ENCODE data around the gene RAB1B.

RAB1B gene

DNA sequence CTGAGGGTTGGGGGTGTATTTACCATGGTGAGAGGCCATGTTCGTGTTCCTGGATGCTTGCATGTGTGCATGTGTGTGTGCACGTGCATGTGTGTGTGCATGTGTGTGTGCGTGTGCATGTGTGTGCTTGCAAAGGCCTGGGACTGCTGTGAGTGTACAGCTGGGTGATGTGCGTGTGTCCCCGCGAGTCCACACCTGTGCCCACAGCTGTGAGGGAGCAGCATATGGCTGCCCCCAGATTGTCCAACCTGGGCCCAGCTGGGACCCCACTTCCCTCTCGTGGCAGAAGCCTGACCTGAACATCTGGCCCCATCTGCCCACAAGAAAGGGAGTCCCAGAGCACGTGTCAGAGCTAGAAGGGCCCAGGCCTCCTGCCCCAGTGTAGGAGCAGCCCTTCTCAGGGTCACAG lies 56.8 kb downstream of the RAB1B start:
- H3K9me3 ChIP-seq (ENCODE audit: insufficient read depth, low read length, severe bottlenecking) = no peaks in the 10 kb centered on the region

DNA sequence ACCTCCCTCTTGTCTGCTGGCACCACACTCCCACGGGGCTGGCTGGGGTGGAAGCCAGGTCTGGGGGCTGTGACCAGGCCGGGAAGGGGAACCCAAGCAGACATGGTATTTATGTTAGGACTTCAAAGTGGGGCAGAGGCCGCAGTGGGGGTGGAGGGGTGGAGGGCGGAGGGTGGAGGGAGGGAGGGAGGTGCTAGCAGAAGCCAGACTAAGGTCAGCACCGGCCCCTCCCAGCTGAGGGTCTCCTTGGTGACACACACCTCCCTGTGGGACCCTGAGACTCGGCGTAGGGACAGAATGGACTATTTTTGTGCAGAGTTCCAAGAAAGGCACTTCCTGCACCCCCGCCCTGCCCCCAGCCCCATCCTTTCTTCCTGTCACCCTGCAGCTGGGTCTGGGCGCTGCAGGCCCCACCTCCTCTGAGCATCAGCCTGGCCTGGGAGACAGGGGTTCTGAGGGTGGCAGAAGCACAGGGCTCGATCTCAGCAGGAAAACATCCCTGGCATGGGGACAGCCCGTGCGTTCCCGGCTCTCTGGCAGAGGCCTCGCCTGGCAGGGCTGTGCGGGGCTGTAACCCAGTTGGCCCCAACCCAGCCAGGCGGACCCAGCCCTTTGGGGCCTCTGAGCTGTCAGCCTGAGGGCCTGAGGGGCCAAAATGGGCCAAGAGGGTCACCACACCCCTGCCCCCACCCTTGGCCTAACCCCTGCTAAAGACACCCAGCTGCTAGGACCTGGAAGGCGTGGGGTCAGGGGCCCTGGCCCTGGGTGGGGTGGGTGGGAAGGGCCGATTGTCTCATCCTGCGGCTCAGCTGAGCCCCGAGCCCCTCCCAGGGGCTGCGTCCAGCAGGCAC lies 58.0 kb downstream of the RAB1B start:
- H3K27ac ChIP-seq (ENCODE audit: low read length) = peak overlapping the region; percentile 92
- H3K4me2 ChIP-seq (ENCODE audit: insufficient read depth, low read length) = peak overlapping the region; percentile 52
- no peaks in the 10 kb centered on the region for H3K36me3 ChIP-seq (ENCODE audit: insufficient read depth, low read length)
- DNase-seq = peak; percentile 94
- H3K9ac ChIP-seq (ENCODE audit: low read depth, low read length) = peak overlapping the region; percentile 49
- H3K27me3 ChIP-seq (ENCODE audit: insufficient read depth, low read length, poor library complexity) = no peaks in the 10 kb centered on the region
- H4K20me1 ChIP-seq (ENCODE audit: insufficient read depth, low read length) = peaks cover 2% of the 10 kb centered on the region; the same call in 1 of the 2 replicates
- TF ChIP-seq, protein P1, sequence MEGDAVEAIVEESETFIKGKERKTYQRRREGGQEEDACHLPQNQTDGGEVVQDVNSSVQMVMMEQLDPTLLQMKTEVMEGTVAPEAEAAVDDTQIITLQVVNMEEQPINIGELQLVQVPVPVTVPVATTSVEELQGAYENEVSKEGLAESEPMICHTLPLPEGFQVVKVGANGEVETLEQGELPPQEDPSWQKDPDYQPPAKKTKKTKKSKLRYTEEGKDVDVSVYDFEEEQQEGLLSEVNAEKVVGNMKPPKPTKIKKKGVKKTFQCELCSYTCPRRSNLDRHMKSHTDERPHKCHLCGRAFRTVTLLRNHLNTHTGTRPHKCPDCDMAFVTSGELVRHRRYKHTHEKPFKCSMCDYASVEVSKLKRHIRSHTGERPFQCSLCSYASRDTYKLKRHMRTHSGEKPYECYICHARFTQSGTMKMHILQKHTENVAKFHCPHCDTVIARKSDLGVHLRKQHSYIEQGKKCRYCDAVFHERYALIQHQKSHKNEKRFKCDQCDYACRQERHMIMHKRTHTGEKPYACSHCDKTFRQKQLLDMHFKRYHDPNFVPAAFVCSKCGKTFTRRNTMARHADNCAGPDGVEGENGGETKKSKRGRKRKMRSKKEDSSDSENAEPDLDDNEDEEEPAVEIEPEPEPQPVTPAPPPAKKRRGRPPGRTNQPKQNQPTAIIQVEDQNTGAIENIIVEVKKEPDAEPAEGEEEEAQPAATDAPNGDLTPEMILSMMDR (IDR thresholded peaks at IDR 0.05; ENCODE audit: borderline replicate concordance, extremely low read depth, low read length, poor library complexity, severe bottlenecking) = no peak
- no peak for TF ChIP-seq EZH2 (IDR thresholded peaks at IDR 0.05; ENCODE audit: borderline replicate concordance, low read depth, low read length, severe bottlenecking)
- H2AFZ ChIP-seq (ENCODE audit: low read depth, low read length) = 0 out of 2 replicates have a peak overlapping the region, but pooled peaks have one; percentile 55
- H3K4me3 ChIP-seq (ENCODE audit: low read depth in 1 of 2, low read length in 2 of 2) = peak overlapping the region in 1 of 2 experiments; percentile 36; a peak in 1 of 4 replicates
- peak; percentile 91 for ATAC-seq (ENCODE audit: insufficient read depth, low read depth)
- H3K9me3 ChIP-seq (ENCODE audit: insufficient read depth, low read length, severe bottlenecking) = no peaks in the 10 kb centered on the region
- no peaks in the 10 kb centered on the region for H3K79me2 ChIP-seq (ENCODE audit: insufficient read depth, low read length)
- peaks cover 37% of the 10 kb centered on the region for H3K4me1 ChIP-seq (ENCODE audit: insufficient read depth, low read length)

More for the DNA sequence above, 56.8 kb downstream of the RAB1B start:
- H4K20me1 ChIP-seq (ENCODE audit: insufficient read depth, low read length) = peaks cover 2% of the 10 kb centered on the region; the same call in 1 of the 2 replicates
- H3K4me1 ChIP-seq (ENCODE audit: insufficient read depth, low read length) = peaks cover 37% of the 10 kb centered on the region
- ATAC-seq (ENCODE audit: insufficient read depth, low read depth) (no peak), DNase-seq (peak; percentile 71)
- peak overlapping the region; percentile 49; the same call in 1 of the 2 replicates for H3K9ac ChIP-seq (ENCODE audit: low read depth, low read length)
- H2AFZ ChIP-seq (ENCODE audit: low read depth, low read length) = no peak overlapping the region
- H3K4me3 ChIP-seq (ENCODE audit: low read depth in 1 of 2, low read length in 2 of 2) = no peak overlapping the region
- H3K27ac ChIP-seq (ENCODE audit: low read length) = peak overlapping the region; percentile 92
- no peaks in the 10 kb centered on the region for H3K27me3 ChIP-seq (ENCODE audit: insufficient read depth, low read length, poor library complexity)
- peak overlapping the region; percentile 52; the same call in 1 of the 2 replicates for H3K4me2 ChIP-seq (ENCODE audit: insufficient read depth, low read length)
- H3K36me3 ChIP-seq (ENCODE audit: insufficient read depth, low read length) = no peaks in the 10 kb centered on the region
- no peak for TF ChIP-seq EZH2 (IDR thresholded peaks at IDR 0.05; ENCODE audit: borderline replicate concordance, low read depth, low read length, severe bottlenecking)
- TF ChIP-seq, protein P1 (IDR thresholded peaks at IDR 0.05; ENCODE audit: borderline replicate concordance, extremely low read depth, low read length, poor library complexity, severe bottlenecking) = no peak
- H3K79me2 ChIP-seq (ENCODE audit: insufficient read depth, low read length) = no peaks in the 10 kb centered on the region

Data from DND-41 (cell line).